GM08714 (cell line): ENCODE data around the gene KRTDAP.

ENCODE experiments used
- H3K4me3 ChIP-seq: fragments of 200-500 bp; sonication (Bioruptor generic); 2 replicates; pipeline ENCODE4 v1.5.1; 2014; ENCODE audit warnings: mild to moderate bottlenecking, low read length, inconsistent platforms
- ZNF274 ChIP-seq: IDR thresholded peaks from 2 replicates; pipeline ENCODE4 v1.6.1; 2012; ENCODE audit warnings: mild to moderate bottlenecking, low read depth, low read length

Gene KRTDAP

DNA sequence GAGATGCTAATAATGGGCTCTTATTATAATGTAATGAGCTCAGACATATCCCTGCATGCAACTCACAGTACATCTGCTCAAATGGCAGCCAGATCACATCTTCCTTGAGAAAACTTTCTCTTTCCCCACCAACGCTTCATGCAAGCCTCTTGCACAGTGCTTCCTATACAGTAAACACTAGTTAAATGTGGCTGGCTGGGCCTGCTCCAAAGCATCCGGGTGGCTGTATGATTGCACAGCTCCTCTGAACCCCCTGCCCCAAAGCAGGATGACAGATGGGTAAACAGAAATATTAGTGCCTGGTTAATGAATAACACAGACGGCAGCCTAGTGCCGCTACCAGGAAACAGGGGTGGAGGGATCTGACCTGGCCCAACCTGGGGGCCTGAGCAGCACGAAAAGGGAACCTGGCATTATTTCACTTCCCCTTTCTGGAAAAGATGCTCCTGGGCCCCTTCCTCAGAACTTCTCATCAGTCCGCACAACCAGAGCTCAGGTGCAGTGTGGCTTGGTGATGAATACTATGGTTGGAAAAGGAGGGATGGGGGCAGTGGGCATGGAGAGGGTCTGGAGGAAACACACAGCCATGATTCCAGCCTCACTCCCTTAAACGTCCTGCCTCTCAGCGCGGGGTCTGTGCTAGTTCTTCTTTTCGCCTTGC lies 31.4 kb downstream of the KRTDAP start:
- no peak for TF ChIP-seq ZNF274
- H3K4me3 ChIP-seq = peak overlapping the region; percentile 8; the same call in 1 of the 2 replicates

DNA sequence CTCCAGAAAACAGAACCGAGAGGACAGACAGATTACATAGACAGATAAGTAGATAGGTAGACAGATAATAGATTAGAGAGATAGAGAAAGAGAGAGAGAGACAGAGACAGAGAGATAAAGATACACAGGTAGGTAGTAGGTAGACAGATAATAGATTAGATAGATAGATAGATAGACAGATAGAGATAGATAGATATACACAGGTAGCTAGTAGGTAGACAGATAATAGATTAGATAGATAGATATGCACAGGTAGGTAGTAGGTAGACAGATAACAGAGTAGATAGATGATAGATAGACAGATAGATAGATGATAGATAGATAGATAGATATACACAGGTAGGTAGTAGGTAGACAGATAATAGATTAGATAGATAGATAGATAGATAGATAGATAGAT lies 32.1 kb downstream of the KRTDAP start:
- TF ChIP-seq ZNF274 = no peak
- no peak overlapping the region for H3K4me3 ChIP-seq

DNA sequence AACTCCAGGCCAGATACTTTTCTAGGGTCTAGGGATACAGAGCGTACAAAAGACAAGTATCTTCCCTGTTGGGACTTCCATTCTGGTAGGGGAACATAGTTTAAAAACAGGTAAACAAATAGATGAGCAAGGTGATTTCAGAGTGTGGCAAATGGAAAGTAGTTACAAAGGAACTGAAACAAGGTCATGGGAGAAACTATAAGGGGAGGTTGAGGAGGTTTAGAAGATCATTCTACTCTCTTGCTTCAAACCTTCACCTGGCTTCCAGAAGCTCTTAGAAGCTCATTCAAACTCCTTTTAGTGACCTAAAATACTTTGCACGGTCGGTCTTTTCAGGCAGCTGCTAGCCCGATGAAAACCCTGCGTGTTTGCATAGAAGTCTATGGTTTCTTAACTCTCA lies 33.1 kb downstream of the KRTDAP start:
- no peak overlapping the region; the same call in 1 of the 2 replicates for H3K4me3 ChIP-seq
- no peak for TF ChIP-seq ZNF274

DNA sequence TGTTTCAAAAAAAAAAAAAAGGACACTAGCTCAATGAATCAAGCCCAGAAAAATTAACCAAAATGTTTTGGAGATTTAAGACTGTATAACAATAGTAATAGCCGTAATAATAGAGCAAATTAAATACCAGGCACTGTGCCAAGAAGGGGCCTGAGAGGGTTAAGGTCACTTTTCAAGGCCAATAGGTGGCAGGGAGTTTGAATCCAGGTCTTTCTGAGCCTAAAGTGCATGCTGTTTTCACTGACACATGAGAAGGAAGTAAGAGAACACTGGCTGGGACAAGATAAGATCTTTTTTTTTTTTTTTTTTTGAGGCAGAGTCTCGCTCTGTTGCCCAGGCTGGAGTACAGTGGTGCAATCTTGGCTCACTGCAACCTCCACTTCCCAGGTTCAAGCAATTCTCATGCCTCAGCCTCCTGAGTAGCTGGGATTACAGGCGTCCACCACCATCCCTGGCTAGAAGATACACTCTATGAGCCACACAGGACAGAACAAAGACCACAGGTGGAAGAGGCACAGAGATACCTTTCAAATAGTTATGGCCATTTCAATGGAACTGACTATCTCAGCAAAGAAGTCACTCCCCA lies 34.6 kb downstream of the KRTDAP start:
- TF ChIP-seq ZNF274 = no peak
- no peak overlapping the region for H3K4me3 ChIP-seq

DNA sequence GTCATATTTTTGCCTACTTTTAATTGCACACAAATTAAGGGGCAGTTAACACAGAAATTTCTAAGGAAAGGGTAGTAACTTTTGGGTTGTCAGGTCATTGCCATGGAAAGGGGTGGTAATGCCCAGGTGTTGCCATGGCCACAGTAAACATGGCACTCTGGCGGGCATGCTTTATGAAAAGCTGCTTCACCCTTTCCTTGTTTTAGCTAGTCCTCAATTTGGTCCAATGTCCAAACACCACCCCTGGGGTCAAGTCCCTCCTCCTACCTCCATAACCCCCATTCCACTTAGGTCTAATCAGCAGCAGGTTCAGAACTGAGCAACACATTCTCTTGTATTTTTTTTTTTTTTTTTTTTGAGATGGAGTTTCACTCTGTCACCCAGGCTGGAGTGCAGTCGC lies 35.6 kb downstream of the KRTDAP start:
- TF ChIP-seq ZNF274 = no peak
- H3K4me3 ChIP-seq = no peak overlapping the region

DNA sequence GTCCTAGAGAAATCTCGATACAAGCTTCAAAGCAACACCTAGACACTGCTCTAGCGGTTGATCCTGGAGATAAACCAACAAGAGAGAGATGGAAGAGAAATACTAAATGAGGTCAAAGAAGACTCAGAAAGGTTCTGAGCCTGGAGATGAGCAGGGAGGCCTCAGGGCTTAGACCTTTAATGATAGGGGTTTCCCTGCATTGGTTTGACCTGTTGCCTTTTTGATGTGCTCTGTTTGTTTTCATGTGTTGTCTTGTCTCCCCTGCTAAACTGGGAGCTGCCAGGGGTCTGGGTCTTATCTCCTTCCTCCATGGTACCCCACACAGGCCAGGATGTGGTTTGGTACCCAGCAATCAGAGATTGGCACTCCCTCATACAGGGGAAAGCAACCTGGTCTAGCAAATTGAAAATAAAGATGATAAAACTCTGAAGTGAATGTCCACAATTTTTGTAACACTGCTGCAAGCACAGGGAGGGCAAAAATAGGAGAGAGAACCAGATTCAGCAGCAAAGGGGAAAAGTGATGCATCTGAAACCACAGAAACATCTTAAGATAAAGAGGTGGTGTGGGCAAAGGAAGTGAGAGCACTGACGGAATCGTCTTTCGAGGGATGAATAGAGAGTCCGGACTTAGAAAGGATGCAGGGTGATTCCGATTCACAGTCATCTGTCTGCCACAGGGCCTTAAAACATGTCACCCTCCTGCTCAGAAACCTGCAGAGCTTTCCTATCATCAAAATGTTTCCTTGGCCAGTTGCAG lies 38.7 kb downstream of the KRTDAP start:
- no peak overlapping the region; the same call in 1 of the 2 replicates for H3K4me3 ChIP-seq
- no peak for TF ChIP-seq ZNF274

DNA sequence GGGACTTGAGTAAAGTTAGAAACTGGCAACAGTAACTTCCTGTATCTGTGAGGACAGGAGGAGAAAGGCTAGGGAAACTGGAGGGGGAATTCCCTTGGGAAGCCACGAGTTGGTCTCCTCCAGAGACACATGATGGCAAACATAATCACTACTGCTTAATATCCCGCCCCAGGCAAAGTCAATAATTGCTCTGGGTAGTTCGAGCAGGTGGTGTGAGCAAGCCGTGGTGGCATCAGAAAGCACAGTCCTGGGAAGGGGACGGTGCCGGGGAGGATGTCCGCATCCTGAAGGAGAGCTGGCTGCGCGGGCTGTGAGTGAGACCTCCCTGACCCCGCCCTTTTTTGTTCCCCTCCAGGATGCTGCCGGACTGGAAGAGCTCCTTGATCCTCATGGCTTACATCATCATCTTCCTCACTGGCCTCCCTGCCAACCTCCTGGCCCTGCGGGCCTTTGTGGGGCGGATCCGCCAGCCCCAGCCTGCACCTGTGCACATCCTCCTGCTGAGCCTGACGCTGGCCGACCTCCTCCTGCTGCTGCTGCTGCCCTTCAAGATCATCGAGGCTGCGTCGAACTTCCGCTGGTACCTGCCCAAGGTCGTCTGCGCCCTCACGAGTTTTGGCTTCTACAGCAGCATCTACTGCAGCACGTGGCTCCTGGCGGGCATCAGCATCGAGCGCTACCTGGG lies 40.8 kb downstream of the KRTDAP start:
- H3K4me3 ChIP-seq = no peak overlapping the region; the same call in 1 of the 2 replicates
- TF ChIP-seq ZNF274 = no peak

DNA sequence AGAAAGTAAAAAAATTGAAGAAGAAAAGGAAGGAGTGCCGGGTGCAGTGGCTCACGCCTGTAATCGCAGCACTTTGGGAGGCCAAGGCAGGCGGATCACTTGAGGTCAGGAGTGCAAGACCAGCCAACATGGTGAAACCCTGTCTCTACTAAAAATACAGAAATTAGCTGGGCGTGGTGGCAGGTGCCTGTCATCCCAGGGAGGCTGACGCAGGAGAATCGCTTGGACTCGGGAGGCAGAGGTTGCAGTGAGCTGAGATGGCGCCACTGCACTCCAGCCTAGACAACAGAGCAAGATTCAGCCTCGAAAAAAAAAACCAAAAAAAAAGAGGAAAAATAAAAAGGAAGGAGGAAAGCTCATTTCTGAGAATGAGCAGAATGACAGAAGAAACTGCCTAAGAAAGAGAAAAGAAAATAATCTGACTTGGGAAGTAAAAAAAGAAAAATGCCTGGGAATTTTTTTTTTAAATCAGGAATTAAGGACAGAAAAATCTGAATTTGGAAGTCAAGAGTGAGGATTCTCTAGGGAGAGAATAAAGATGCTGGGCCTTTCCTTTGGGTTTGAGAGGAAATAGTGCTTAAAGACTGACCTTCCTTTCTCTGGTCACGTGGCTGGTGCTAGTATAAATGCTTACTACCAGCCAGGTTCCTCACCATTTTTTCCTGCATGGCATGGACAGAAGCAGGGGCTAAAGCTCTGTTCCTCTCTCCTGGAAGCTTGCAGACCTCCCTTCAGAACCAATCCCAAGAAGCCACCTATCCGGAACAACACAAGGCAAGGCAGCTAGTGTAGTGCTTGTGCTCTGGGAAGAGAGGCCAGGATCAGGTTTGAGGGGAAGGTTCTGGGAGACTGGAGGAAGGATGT lies 42.4 kb downstream of the KRTDAP start, which contains the start of gene FFAR2:
FFAR2 (plus strand) TSS at position 652 of the 864 bp plus-strand sequence. CDS start 1,458 bp downstream, outside the sequence.
- TF ChIP-seq ZNF274 = no peak
- no peak within 1 kb of the TSS; the same call in 1 of the 2 replicates for H3K4me3 ChIP-seq

DNA sequence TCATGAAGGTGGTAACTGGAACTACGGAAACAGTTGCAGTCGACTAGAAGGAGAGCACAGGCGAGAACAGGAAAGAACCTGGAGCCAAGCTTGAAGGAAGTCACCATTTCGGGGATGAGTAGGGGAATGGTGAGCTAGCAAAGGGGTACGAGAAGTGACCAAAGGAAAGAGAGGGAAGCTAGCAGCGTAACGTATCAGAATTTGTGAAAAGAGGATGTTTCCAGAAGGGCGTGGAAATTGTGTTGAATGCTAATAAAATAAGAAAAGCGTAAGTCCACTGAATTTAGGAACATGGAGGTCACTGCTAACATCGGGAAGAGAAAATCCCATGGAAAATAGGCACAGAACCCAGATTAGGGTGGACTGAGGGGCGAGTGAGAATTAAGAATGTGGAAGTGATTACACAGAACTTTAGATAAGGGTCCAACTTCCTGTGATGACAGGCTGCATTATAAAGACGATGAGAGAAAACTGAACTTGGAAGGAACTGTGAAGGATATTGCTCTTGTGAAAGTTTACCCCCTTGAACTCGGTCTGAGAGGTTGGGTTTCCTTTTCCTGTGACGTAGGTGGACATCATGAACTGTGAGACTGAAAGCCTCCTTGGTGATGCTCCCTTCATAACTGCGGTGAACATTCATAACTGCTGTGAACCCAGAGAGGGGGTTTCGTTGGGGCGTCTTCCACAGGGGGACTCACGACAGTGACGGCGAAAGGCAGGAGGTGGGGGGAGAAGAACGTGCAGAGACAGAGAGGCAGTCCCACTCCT lies 44.3 kb downstream of the KRTDAP start:
- no peak for TF ChIP-seq ZNF274
- no peak overlapping the region; the same call in 1 of the 2 replicates for H3K4me3 ChIP-seq

DNA sequence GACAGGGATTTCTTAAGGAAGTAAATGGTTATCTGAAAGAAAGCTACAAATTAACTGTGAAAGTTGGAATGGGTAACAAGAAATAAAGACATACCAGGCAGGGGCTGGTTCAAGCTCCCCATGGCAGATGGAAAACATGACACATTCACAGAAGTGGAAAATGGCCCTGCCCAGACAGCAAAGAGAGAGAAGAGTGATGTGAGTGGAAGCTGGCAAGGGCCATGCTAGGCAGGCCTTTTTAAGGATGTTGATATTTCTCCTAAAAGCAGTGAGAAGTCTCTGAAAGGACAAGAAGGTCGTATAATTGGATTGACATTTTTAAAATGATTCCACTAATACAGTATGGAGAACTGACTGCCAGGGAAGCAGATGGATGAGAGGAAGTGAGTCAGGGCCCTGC lies 45.5 kb downstream of the KRTDAP start:
- H3K4me3 ChIP-seq = no peak overlapping the region
- no peak for TF ChIP-seq ZNF274

DNA sequence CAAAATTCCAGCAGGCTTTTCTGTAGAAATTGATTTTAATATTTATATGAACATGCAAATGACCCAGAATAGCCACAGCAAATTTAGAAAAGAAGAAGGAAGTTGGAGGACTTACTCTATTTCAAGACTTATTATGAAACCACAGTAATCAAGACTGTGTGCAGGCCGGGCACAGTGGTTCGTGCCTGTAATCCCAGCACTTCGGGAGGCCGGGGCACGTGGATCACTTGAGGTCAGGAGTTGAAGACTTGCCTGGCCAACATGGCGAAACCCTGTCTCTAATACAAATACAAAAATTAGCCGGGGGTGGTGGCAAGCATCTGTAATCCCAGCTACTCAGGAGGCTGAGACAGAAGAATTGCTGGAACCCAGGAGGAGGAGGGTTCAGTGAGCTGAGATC lies 48.2 kb downstream of the KRTDAP start:
- no peak overlapping the region for H3K4me3 ChIP-seq
- no peak for TF ChIP-seq ZNF274

DNA sequence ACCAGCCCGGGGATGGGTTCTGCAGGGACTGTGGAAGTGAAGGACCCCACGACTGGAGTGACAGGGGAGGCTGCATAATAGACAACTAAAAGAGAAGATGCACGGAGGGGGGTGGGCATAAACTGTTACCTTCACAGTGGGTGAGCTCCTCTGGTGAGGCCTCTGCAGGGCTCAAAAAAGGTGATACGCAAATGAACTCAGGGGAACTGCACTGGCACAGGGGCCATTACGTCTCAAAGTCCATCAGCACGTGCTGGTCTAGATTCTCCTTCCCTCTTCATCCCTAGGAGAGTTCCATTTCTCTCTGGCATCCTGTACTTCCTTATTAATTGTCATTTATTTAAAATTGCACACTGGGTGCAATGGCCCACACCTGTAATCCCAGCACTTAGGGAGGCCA lies 50.3 kb downstream of the KRTDAP start:
- no peak for TF ChIP-seq ZNF274
- H3K4me3 ChIP-seq = no peak overlapping the region

DNA sequence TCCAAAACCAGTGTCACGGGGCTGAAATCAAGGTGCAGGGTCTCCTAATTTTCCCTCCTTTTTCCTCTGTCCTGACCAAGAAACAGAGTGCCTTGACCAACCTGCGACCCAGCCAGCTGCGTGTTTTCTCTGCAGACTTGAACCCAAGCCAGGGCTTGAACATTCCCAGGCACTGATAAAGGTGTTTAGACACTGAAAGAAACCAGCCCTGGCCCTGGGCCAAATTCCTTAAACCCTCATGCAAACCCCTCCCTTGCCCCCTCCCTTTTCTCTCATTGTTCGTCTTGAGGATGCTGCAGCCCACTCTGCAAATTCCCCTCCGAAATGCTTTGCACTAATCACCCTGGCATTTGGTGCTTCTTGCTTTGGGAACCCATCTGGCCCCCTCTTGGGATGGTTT lies 51.7 kb downstream of the KRTDAP start:
- TF ChIP-seq ZNF274 = no peak

More for the DNA sequence above, 51.7 kb downstream of the KRTDAP start:
- H3K4me3 ChIP-seq = no peak overlapping the region
